ENCODE results near the gene RABGEF1.
"Not testable (repeated sequence)": the region's sequence is repeated elsewhere in the genome, so short reads cannot be mapped to it uniquely, and the experiment has no call there.

DNA sequence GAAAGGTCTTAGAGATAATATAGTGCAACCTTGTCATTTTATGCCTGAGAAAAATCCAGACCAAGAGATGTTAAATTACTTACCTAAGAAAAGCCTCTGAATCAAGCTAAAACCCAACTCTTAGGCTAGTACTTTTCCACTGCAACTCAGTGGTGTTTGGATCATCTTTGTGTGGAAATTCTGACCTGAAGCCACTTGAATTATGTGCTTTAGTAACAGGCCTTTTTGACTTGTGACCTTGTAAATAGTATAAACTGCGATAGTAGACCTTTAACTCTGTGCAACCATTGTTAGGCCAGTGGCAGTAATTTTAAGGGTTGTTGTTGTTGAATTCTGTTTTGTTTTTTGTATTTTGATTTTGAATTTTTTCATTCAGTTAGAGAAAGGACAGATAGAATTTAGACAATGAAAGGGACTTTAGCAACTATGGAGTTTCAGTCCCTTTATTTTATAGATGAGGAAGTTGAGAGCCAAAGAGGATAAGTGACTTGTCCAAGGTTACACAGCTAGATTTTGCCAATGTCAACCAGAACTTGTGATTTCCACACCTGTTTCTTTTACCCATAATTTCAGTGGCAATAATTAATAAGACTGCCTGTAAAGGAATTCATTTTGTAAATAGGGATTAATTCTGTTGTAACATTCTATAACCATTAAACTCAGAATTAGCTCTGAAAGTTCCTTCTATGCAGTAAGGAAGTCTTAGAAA, 43.5 kb downstream of the RABGEF1 start:
- TF ChIP-seq, protein P1, sequence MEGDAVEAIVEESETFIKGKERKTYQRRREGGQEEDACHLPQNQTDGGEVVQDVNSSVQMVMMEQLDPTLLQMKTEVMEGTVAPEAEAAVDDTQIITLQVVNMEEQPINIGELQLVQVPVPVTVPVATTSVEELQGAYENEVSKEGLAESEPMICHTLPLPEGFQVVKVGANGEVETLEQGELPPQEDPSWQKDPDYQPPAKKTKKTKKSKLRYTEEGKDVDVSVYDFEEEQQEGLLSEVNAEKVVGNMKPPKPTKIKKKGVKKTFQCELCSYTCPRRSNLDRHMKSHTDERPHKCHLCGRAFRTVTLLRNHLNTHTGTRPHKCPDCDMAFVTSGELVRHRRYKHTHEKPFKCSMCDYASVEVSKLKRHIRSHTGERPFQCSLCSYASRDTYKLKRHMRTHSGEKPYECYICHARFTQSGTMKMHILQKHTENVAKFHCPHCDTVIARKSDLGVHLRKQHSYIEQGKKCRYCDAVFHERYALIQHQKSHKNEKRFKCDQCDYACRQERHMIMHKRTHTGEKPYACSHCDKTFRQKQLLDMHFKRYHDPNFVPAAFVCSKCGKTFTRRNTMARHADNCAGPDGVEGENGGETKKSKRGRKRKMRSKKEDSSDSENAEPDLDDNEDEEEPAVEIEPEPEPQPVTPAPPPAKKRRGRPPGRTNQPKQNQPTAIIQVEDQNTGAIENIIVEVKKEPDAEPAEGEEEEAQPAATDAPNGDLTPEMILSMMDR (IDR thresholded peaks at IDR 0.05), result not testable (repeated sequence)
- TF ChIP-seq POLR2A (IDR thresholded peaks at IDR 0.05), result not testable (repeated sequence)

Measured in testis (tissue), 2 donors.